ENCODE results near the gene SSBP3. TPM values are rescaled to one million over a fixed set of nuclear protein-coding genes. Genes with fewer than 3 reads are reported as not detected.
A peak's percentile ranks its signal among the peaks of the same experiment; 100 is the strongest.
"Not testable (repeated sequence)": the region's sequence is repeated elsewhere in the genome, so short reads cannot be mapped to it uniquely, and the experiment has no call there.

SSBP3 gene
- polyA plus RNA-seq, 1 donor from 2014 or later: 6.6 TPM

GRCh38 chr1:54347955-54348699, 58.1 kb downstream of the SSBP3 start:
- Mint-ChIP-seq H3K27me3 (no peaks in the 10 kb centered on the region), H3K4me1 (peaks cover 2 to 17% (median 11%) of the 10 kb centered on the region in 3 donors), H3K4me3 (no peak overlapping the region), H3K27ac (peak overlapping the region in 1 of 3 donors; percentile 64), H3K9me3 (no peaks in the 10 kb centered on the region), H3K36me3 (peaks cover 7% of the 10 kb centered on the region)

GRCh38 chr1:54347261-54347954, 58.8 kb downstream of the SSBP3 start:
- Mint-ChIP-seq H3K4me3 (no peak overlapping the region), H3K27ac (peak overlapping the region in 1 of 3 donors; percentile 64), H3K27me3 (no peaks in the 10 kb centered on the region), H3K4me1 (peaks cover 2 to 17% (median 12%) of the 10 kb centered on the region in 3 donors), H3K9me3 (no peaks in the 10 kb centered on the region), H3K36me3 (peaks cover 10% of the 10 kb centered on the region)

DNA sequence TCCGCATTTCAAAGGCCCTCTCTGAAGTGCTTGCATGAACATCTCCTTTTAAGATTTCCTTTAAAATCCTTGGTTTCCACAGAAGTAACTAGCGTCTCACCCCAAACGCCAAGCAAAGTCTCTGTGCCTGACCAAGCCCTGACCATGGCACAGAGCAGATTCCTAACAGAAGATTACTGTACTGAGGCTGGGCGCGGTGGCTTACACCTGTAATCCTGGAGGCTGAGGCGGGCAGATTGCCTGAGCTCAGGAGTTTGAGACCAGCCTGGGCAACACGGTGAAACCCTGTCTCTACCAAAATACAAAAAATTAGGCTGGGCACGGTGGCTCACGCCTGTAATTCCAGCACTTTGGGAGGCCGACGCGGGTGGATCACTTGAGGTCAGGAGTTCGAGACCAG, 60.6 kb downstream of the SSBP3 start:
- H3K27me3 Mint-ChIP-seq, H3K27ac Mint-ChIP-seq, H3K36me3 Mint-ChIP-seq, H3K4me3 Mint-ChIP-seq, H3K9me3 Mint-ChIP-seq: not testable (repeated sequence)
- H3K4me1 Mint-ChIP-seq: peaks cover 0 to 17% (median 16%) of the 10 kb centered on the region in 3 donors

DNA sequence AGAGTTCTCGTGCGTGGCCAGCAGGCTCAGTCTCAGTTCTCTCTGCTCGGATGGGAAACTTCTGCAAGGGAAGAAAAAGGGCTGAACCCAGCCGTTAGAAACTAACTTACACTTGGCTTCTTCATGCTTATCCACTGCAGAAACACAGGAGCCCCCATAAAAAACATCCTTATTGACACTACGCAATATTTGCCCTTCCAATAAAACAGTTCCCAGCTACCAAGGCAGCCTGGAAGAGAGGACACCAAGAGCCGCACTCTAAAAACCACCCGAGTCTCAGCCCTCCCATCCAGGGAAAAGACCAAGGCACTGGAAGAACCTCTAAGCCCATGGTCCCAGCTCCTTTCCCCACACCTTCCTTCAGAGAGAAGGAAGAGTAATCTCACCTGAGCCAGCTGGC, 61.1 kb downstream of the SSBP3 start:
- H3K36me3 Mint-ChIP-seq: peaks cover 10% of the 10 kb centered on the region
- peaks cover 0 to 16% (median 13%) of the 10 kb centered on the region in 3 donors for H3K4me1 Mint-ChIP-seq
- no peaks in the 10 kb centered on the region for H3K27me3 Mint-ChIP-seq
- H3K9me3 Mint-ChIP-seq: no peaks in the 10 kb centered on the region
- peak overlapping the region in 1 of 4 donors; percentile 27 for H3K4me3 Mint-ChIP-seq
- H3K27ac Mint-ChIP-seq: no peak overlapping the region

- Mint-ChIP-seq H3K4me3 (no peak overlapping the region), H3K27me3 (no peaks in the 10 kb centered on the region), H3K27ac (peak overlapping the region in 1 of 3 donors; percentile 87), H3K36me3 (peaks cover 10% of the 10 kb centered on the region), H3K9me3 (no peaks in the 10 kb centered on the region), H3K4me1 (peaks cover 0 to 20% (median 4%) of the 10 kb centered on the region in 3 donors)
Observed at GRCh38 chr1:54342742-54343687, 63.2 kb downstream of the SSBP3 start.

DNA sequence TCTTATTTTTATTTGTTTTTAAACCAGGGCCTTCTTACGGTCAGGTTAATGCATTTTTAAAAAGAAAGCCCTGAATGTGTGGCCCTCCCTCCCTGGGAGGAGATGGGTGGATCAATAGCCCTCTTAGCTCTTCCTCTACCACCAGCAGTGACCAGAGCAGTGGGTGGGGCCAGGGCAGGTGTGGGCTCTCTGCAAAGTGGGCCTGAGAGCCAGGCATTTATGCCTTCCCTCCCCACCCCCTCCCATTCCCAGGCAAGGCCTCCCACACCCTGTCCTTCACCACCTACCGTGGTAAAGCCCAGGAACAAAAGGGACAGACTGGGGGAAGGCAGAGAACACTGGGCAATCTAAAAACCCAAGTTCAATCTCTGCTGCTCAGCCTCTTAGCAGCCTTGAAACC, 63.9 kb downstream of the SSBP3 start:
- peak overlapping the region in 1 of 3 donors; percentile 87 for H3K27ac Mint-ChIP-seq
- no peak overlapping the region for H3K4me3 Mint-ChIP-seq
- H3K27me3 Mint-ChIP-seq: no peaks in the 10 kb centered on the region
- peaks cover 0 to 19% (median 4%) of the 10 kb centered on the region in 3 donors for H3K4me1 Mint-ChIP-seq
- H3K9me3 Mint-ChIP-seq: no peaks in the 10 kb centered on the region
- H3K36me3 Mint-ChIP-seq: peaks cover 10% of the 10 kb centered on the region

GRCh38 chr1:54341763-54342162, 64.4 kb downstream of the SSBP3 start:
- peaks cover 10% of the 10 kb centered on the region for H3K36me3 Mint-ChIP-seq
- no peaks in the 10 kb centered on the region for H3K27me3 Mint-ChIP-seq
- no peak overlapping the region for H3K4me3 Mint-ChIP-seq
- no peak overlapping the region for H3K27ac Mint-ChIP-seq
- no peaks in the 10 kb centered on the region for H3K9me3 Mint-ChIP-seq
- H3K4me1 Mint-ChIP-seq: peaks cover 0 to 19% (median 4%) of the 10 kb centered on the region in 3 donors

DNA sequence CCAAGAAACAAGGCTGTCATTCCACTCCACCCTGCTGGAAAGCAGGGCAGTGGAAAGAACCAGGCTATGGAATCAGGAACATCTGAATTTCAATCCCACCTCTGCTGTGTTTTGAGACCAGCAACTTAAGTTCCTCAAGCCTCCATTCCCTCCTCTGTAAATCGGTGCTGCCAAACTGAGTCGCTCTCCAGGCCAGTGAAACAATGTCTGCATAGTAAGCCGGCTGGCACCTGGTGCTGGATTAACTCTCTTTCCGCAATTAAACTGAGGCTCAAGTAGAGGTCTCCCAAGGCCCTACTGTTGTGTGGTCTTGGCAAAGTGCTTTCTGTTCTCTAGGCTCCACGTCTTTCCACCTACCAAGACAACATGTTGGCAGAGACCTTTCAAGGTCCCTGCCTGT, 65.3 kb downstream of the SSBP3 start:
- H3K9me3 Mint-ChIP-seq: no peaks in the 10 kb centered on the region
- H3K4me1 Mint-ChIP-seq: peaks cover 0 to 19% (median 4%) of the 10 kb centered on the region in 3 donors

GRCh38 chr1:54340434-54340833, 65.8 kb downstream of the SSBP3 start:
- peak overlapping the region in 1 of 4 donors; percentile 28 for H3K4me3 Mint-ChIP-seq
- peaks cover 0 to 19% (median 4%) of the 10 kb centered on the region in 3 donors for H3K4me1 Mint-ChIP-seq
- no peak overlapping the region for H3K27ac Mint-ChIP-seq
- H3K27me3 Mint-ChIP-seq: no peaks in the 10 kb centered on the region
- H3K36me3 Mint-ChIP-seq: peaks cover 10% of the 10 kb centered on the region
- H3K9me3 Mint-ChIP-seq: no peaks in the 10 kb centered on the region

More for the DNA sequence above, 65.3 kb downstream of the SSBP3 start:
- Mint-ChIP-seq H3K27me3 (no peaks in the 10 kb centered on the region), H3K27ac (no peak overlapping the region), H3K4me3 (no peak overlapping the region), H3K36me3 (peaks cover 10% of the 10 kb centered on the region)

DNA sequence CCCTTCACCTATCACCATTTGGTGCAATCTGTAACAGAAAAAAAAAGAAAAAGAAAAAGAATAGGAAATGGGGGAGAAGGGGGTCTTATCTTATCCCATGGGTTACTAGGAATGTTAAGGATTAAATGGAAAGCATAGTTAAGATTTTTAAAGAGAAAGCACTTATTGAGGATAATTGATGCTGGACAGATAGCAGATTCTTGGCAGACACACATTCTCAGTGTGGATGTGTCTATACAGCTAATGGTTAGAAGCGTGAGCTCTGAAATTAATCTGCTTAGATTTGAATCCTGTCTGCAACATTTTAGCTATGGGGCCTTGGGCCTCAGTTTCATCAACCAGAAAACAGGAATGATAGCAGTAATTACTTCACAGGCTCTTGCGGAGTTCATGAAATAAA, 67.1 kb downstream of the SSBP3 start:
- Mint-ChIP-seq H3K9me3 (no peaks in the 10 kb centered on the region), H3K36me3 (peaks cover 10% of the 10 kb centered on the region), H3K27ac (no peak overlapping the region), H3K4me3 (no peak overlapping the region), H3K27me3 (no peaks in the 10 kb centered on the region), H3K4me1 (peaks cover 0 to 15% (median 4%) of the 10 kb centered on the region in 3 donors)

GRCh38 chr1:54338464-54338863, 67.7 kb downstream of the SSBP3 start:
- H3K9me3 Mint-ChIP-seq: no peaks in the 10 kb centered on the region
- H3K4me1 Mint-ChIP-seq: peaks cover 1 to 14% (median 4%) of the 10 kb centered on the region in 3 donors
- H3K4me3 Mint-ChIP-seq: no peak overlapping the region
- no peak overlapping the region for H3K27ac Mint-ChIP-seq
- H3K27me3 Mint-ChIP-seq: no peaks in the 10 kb centered on the region
- peaks cover 5% of the 10 kb centered on the region for H3K36me3 Mint-ChIP-seq

GRCh38 chr1:54337928-54338327, 68.3 kb downstream of the SSBP3 start:
- Mint-ChIP-seq H3K27me3 (no peaks in the 10 kb centered on the region), H3K36me3 (peaks cover under 1% of the 10 kb centered on the region), H3K4me1 (peaks cover 4 to 15% (median 7%) of the 10 kb centered on the region in 3 donors), H3K4me3 (no peak overlapping the region), H3K27ac (no peak overlapping the region), H3K9me3 (no peaks in the 10 kb centered on the region)

- peak overlapping the region in 1 of 4 donors; percentile 74 for H3K4me3 Mint-ChIP-seq
- H3K4me1 Mint-ChIP-seq: peaks cover 4 to 16% (median 10%) of the 10 kb centered on the region in 3 donors
- H3K27ac Mint-ChIP-seq: no peak overlapping the region
- no peaks in the 10 kb centered on the region for H3K9me3 Mint-ChIP-seq
- H3K27me3 Mint-ChIP-seq: no peaks in the 10 kb centered on the region
- H3K36me3 Mint-ChIP-seq: no peaks in the 10 kb centered on the region
Observed at GRCh38 chr1:54337034-54337433, 69.2 kb downstream of the SSBP3 start.

DNA sequence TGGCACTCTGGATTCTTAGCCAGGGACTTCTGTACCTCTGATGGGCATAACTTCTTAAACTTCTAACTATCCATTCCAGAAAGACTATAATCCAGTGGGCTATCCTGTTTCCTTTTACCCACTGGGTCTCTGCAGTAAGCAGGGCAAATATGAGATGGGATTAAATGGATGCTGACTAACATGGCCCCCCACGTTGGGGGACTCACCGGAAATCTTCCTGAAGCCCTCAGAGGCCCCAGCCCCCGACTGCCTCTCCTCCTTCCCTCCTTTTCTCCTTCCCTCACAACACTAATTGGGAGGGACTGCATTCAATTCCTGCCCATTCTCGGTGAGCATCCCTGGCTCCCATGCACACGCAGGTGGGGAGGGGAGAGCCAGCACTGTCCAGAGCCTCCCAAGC, 70.1 kb downstream of the SSBP3 start:
- Mint-ChIP-seq H3K4me1 (peaks cover 6 to 18% (median 15%) of the 10 kb centered on the region in 3 donors), H3K27me3 (no peaks in the 10 kb centered on the region), H3K36me3 (no peaks in the 10 kb centered on the region), H3K9me3 (no peaks in the 10 kb centered on the region), H3K4me3 (no peak overlapping the region), H3K27ac (no peak overlapping the region)

DNA sequence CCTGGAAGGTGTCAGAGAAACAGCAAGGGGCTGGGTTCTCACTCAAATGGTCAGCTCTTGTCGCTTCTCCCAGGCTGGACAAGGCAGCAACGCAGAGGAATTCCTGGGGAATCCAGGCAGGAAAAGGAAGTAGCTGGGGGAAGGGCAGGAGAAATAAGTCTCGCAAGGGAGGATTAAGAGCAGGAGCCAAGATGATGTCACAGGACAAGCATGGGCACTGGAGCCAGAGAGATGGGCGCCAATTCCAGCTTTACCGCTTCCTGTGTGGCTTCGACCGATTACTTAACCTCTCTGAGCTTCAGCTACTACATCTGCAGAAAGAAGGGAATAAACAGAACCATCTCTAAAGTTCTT, 70.5 kb downstream of the SSBP3 start:
- Mint-ChIP-seq H3K27ac (no peak overlapping the region), H3K4me3 (no peak overlapping the region), H3K27me3 (no peaks in the 10 kb centered on the region), H3K4me1 (peaks cover 10 to 21% (median 17%) of the 10 kb centered on the region in 3 donors), H3K9me3 (no peaks in the 10 kb centered on the region), H3K36me3 (no peaks in the 10 kb centered on the region)
